ENCODE data around the gene DRC1.

Gene DRC1

DNA sequence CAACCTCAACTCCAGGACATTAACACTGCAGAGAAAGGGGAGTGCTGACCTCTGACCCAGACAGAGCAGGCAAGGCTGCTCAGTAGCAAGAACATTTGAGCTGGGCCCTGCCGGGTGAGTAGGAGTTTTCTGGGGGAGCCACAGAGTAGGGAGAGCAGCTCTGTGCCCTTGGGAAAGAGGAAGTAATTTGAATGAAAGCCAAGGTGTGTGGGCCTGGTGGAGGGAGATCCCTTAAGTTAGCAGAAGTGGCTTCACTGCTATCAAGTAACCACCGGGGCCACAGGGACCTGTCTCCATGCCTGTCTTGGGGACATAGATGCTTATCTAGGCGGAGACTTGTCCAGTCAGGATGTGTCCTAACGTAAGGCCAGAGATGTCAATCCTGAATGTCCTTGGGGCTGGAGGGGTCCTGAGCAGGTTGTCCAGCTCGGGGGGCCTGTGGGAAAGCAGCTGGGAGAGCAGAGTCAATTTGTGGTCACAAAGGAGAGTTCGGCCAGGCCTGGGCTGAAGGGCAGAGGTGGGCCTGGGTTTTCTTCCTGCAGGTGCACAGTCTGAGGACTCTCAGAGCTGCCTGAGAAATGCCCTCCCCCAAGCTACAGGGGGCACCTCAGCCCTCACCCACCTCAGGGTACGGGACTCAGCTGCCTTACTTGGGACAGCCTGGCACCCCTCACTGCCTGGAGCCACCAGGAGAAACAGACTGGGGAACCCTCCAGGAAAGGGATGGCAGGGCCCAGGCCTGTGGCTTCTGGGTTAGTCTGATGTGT, 91.2 kb downstream of the DRC1 start:
- no peak for DNase-seq (ENCODE audit: low read depth in 2 of 2)

GRCh38 chr2:26493566-26493965, 91.8 kb downstream of the DRC1 start:
- DNase-seq (ENCODE audit: low read depth in 2 of 2) = no peak

DNA sequence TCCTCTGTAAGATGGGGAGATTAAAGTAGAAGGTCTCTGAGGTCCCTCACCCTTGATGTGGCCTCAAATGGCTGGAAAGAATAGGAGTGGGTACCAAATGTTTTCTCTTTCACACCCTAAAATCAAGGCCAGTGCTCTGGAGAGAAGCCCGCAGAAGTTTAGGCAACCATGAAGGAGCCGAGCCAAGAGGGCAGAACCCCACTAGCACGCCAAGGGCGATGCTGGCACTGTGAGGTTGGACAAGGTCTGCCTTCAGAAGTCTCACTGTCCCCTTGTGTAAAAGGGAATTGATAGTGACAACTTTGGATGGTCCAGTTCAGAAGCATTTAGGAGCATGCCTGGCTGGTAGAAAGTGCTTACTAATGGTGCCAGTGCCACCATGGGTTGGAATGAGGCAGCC, 92.5 kb downstream of the DRC1 start:
- DNase-seq (ENCODE audit: low read depth in 2 of 2) = no peak

- DNase-seq (ENCODE audit: low read depth in 2 of 2) = no peak
These were observed 93.2 kb downstream of the DRC1 start for GRCh38 chr2:26494891-26495290.

DNA sequence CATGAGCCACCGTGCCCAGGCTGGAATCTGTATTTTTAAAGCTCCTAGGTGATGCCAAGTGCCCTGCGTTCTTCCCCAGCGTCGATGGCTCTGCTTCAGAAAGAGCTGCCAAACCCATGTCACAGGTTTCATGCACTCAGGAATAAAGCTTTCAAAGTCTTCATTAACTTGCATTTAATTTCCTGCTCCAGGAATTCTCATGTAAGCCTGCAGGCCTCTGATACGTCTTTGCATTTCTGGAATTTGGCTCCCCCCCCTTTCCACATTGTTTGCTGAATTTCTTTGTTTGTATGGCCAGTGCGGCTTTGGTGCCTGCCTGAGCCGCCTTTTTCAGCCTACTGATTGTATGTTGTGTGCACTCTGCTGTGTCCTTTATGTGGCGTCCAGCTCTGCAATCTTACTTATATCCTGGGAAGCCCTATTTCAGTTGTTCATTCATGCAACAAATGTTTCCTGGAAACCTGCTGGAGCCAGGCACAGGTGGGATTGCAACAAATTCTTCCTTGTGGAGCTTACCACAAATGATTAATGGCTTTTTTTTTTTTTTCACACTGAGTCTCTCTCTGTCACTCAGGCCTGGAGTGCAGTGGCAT, 94.1 kb downstream of the DRC1 start:
- no peak for DNase-seq (ENCODE audit: low read depth in 2 of 2)

DNA sequence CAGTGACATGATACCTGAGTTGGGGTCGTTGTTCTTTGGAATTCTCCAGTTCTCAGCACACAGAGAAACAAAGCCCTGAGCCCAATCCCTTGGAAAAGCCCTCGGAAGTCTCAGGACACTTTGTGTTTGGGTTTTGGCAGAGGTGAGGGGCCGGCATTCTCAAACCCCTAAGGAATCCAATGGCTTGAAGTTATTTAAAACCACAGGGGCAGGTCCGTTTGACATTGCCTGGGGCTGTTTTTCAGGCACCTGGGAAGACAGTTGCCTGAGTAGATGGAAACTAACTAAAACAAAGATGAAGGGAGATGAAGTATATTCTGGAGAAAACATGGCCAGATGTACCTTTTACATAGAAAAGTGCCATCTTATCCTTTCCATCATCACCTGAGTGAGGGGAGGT, 98.7 kb downstream of the DRC1 start:
- DNase-seq (ENCODE audit: low read depth in 2 of 2) = no peak

- DNase-seq (ENCODE audit: low read depth in 2 of 2) = peak in 1 of 2 experiments; percentile 1
These were observed 101.6 kb downstream of the DRC1 start for GRCh38 chr2:26503231-26503880.

DNA sequence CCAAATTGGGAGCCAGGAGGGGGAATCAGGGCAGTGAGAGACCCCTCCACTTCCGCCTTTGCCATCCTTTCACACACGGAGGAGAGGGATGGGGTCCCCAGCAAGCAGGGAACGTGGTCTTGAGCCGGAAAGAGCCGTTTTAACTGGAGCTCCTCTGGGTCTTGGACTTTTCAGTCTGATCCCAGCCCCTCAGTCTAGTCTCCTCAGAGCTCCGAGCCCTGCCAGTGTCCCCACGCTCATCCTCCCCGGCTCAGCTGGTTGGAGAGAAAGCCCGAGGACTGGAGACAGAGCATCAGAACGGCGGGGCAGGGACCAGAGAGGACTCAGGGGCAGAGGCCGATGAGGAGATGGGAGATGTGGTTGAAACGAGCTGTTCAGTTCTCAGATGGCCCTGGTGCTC, 102.3 kb downstream of the DRC1 start:
- no peak for DNase-seq (ENCODE audit: low read depth in 2 of 2)

- no peak for DNase-seq (ENCODE audit: low read depth in 2 of 2)
These were observed 104.6 kb downstream of the DRC1 start for GRCh38 chr2:26506279-26506678.

Measured in fibroblast of skin of left biceps (primary cell).